SK-N-SH (cell line): Measurements from ENCODE around the gene UTP25. TPM values are rescaled to one million over a fixed set of nuclear protein-coding genes. Genes with fewer than 3 reads are reported as not detected.
A peak's percentile ranks its signal among the peaks of the same experiment; 100 is the strongest.

Experiments
- CTCF ChIA-PET: fragments of 300-600, 350-600 bp; formaldehyde crosslinking; extraction: SDS; loops from one replicate; lab custom pipeline; 2021; lab: Yijun Ruan, JAX
- POLR2A ChIA-PET: fragments of 350-600 bp; sonication (Branson Sonifier 250); formaldehyde crosslinking; extraction: SDS; loops from one replicate; lab custom pipeline; 2020; ENCODE audit warnings: antibody characterized with exemption, inconsistent platforms; lab: Yijun Ruan, JAX
- DNase-seq: peaks from one replicate; pipeline ENCODE4 v3.0.0; 2012
- H2AFZ ChIP-seq: fragments of 200-600 bp; sonication (generic); 2 replicates; pipeline ENCODE4 v1.8.1; 2016; ENCODE audit warnings: antibody characterized with exemption, mild to moderate bottlenecking, low read depth
- H3F3A ChIP-seq: fragments of 200-600 bp; sonication (generic); replicated peaks from 2 replicates; pipeline ENCODE3; 2016; ENCODE audit warnings: antibody characterized with exemption, mild to moderate bottlenecking; ENCODE audit not compliant: insufficient read depth
- H3K27ac ChIP-seq, 2 experiments: fragments of 200-500 bp in 1 of 2; fragments of 200-600 bp in 1 of 2; sonication (Bioruptor generic) in 1 of 2; sonication (generic), shearing (Covaris generic) in 1 of 2; 2 replicates each; pipeline versions ENCODE4 v1.5.1 to v1.6.1; 2014 to 2016; ENCODE audit warnings: low read depth in 2 of 2, inconsistent platforms in 1 of 2, low read length in 1 of 2, mild to moderate bottlenecking in 1 of 2, mixed read lengths in 1 of 2
- H3K27me3 ChIP-seq: fragments of 200-600 bp; sonication (generic), shearing (Covaris generic); 2 replicates; pipeline ENCODE4 v1.6.1; 2016; ENCODE audit warnings: mixed run types; ENCODE audit not compliant: insufficient read depth
- H3K36me3 ChIP-seq, 2 experiments: fragments of 200-500 bp in 1 of 2; fragments of 200-600 bp in 1 of 2; sonication (Bioruptor generic) in 1 of 2; sonication (generic) in 1 of 2; replicated peaks in 1 of 2; 2 replicates each; pipeline versions ENCODE3 to v1.5.1; 2014 to 2016; ENCODE audit warnings: low read length in 1 of 2, mild to moderate bottlenecking in 1 of 2; ENCODE audit not compliant: insufficient read depth in 2 of 2, control insufficient read depth in 1 of 2
- H3K4me1 ChIP-seq, 2 experiments: fragments of 200-500 bp in 1 of 2; fragments of 200-600 bp in 1 of 2; sonication (Bioruptor generic) in 1 of 2; sonication (generic), shearing (Covaris generic) in 1 of 2; 2 replicates each; pipeline versions ENCODE4 v1.5.1 to v1.6.1; 2014 to 2016; ENCODE audit warnings: low read depth in 1 of 2, low read length in 1 of 2, mixed run types in 1 of 2; ENCODE audit not compliant: insufficient read depth in 2 of 2, control insufficient read depth in 1 of 2
- H3K4me2 ChIP-seq: fragments of 200-600 bp; sonication (generic), shearing (Covaris generic); 2 replicates; pipeline ENCODE4 v1.6.1; 2017; ENCODE audit warnings: mixed run types
- H3K4me3 ChIP-seq, 2 experiments: fragments of 200-500 bp in 1 of 2; fragments of 200-600 bp in 1 of 2; sonication (Bioruptor generic) in 1 of 2; sonication (generic), shearing (Covaris generic) in 1 of 2; 2 replicates each; pipeline versions ENCODE4 v1.5.1 to v1.8.1; 2014 to 2016; ENCODE audit warnings: low read depth in 2 of 2, inconsistent platforms in 1 of 2, low read length in 1 of 2, mild to moderate bottlenecking in 1 of 2, mixed read lengths in 1 of 2, moderate library complexity in 1 of 2
- H3K79me2 ChIP-seq: fragments of 200-600 bp; sonication (generic); 2 replicates; pipeline ENCODE4 v1.8.1; 2017; ENCODE audit warnings: mild to moderate bottlenecking; ENCODE audit not compliant: insufficient read depth
- H3K9ac ChIP-seq: fragments of 200-600 bp; sonication (generic); 2 replicates; pipeline ENCODE4 v1.6.1; 2017; ENCODE audit warnings: mixed run types
- H3K9me2 ChIP-seq: fragments of 200-600 bp; sonication (generic); 2 replicates; pipeline ENCODE4 v1.6.1; 2017; ENCODE audit warnings: mixed run types
- H3K9me3 ChIP-seq: fragments of 200-600 bp; sonication (generic); 2 replicates; pipeline ENCODE4 v1.6.1; 2017; ENCODE audit warnings: mixed run types, mild to moderate bottlenecking, moderate library complexity
- H4K20me1 ChIP-seq: fragments of 200-600 bp; sonication (generic); 2 replicates; pipeline ENCODE4 v1.6.1; 2017; ENCODE audit warnings: mild to moderate bottlenecking, mixed run types; ENCODE audit not compliant: insufficient read depth
- EZH2phosphoT487 ChIP-seq: fragments of 200-600 bp; sonication (generic); IDR thresholded peaks from 2 replicates; pipeline ENCODE4 v1.6.1; 2017; ENCODE audit warnings: low read depth, mixed run types, mild to moderate bottlenecking, antibody characterized with exemption, moderate library complexity, borderline replicate concordance
- FOSL2 ChIP-seq: IDR thresholded peaks from 2 replicates; pipeline ENCODE4 v1.4.0; 2012; ENCODE audit warnings: low read depth, mild to moderate bottlenecking, moderate library complexity, borderline replicate concordance
- FOXM1 ChIP-seq: IDR thresholded peaks from 2 replicates; pipeline ENCODE4 v1.4.0; 2012; ENCODE audit warnings: low read depth, mild to moderate bottlenecking
- GABPA ChIP-seq: IDR thresholded peaks from 2 replicates; pipeline ENCODE4 v1.4.0; 2012; ENCODE audit warnings: low read depth, mild to moderate bottlenecking
- GATA2 ChIP-seq: sonication (generic); formaldehyde crosslinking; IDR thresholded peaks from 2 replicates; pipeline ENCODE4 v1.5.0; 2020; ENCODE audit warnings: mild to moderate bottlenecking, missing genetic modification reagents
- JUND ChIP-seq: IDR thresholded peaks from 2 replicates; pipeline ENCODE4 v1.4.0; 2012
- NFIC ChIP-seq: IDR thresholded peaks from 2 replicates; pipeline ENCODE4 v1.4.0; 2012; ENCODE audit warnings: borderline replicate concordance
- RAD21 ChIP-seq: IDR thresholded peaks from 2 replicates; pipeline ENCODE4 v1.6.1; 2012; ENCODE audit warnings: mild to moderate bottlenecking, low read length
- RCOR1 ChIP-seq: fragments of 150-350 bp; IDR thresholded peaks from 2 replicates; pipeline ENCODE4 v1.6.1; 2017; ENCODE audit warnings: antibody characterized with exemption, low read length
- RFX5 ChIP-seq: IDR thresholded peaks from 2 replicates; pipeline ENCODE4 v1.6.1; 2012; ENCODE audit warnings: mild to moderate bottlenecking, improper control_type of control experiment, low read length
- RXRA ChIP-seq: IDR thresholded peaks from 2 replicates; pipeline ENCODE4 v1.4.0; 2012; ENCODE audit warnings: low read depth, mild to moderate bottlenecking, borderline replicate concordance
- TCF12 ChIP-seq: IDR thresholded peaks from 2 replicates; pipeline ENCODE4 v1.4.0; 2012
- WGBS: methylation state at CpG from one replicate; pipeline ENCODE4 v1.1.6; 2017; ENCODE audit warnings: low lambda C conversion rate; 5-methylcytosine and 5-hydroxymethylcytosine counted together
- polyA plus RNA-seq, 3 experiments: library from polyadenylated mRNA; depleted of rRNA; stranded (reverse); fragments of >200 nt; gene quantifications; 2 replicates each; pipeline ENCODE4 v1.2.3, GENCODE V29; 2012
- TF ChIP-seq, protein P1 (sequence below): fragments of 200-600 bp; sonication (generic); IDR thresholded peaks from 2 replicates; pipeline ENCODE4 v1.6.1; 2017; ENCODE audit warnings: antibody characterized with exemption, mild to moderate bottlenecking, moderate library complexity
- TF ChIP-seq, protein P2 (sequence below): IDR thresholded peaks from 2 replicates; pipeline ENCODE4 v1.4.0; 2012; ENCODE audit warnings: low read depth
- TF ChIP-seq, protein P3 (sequence below): fragments of 150-350 bp; IDR thresholded peaks from 2 replicates; pipeline ENCODE4 v1.6.1; 2017; ENCODE audit warnings: antibody characterized with exemption, low read length, low read depth, borderline replicate concordance
- TF ChIP-seq, protein P4 (sequence below): IDR thresholded peaks from 2 replicates; pipeline ENCODE4 v1.6.1; 2012; ENCODE audit warnings: mild to moderate bottlenecking, low read depth, low read length, moderate library complexity
- TF ChIP-seq, protein P5 (sequence below): IDR thresholded peaks from 2 replicates; pipeline ENCODE4 v1.4.0; 2012; ENCODE audit warnings: low read depth, borderline replicate concordance

Gene UTP25
- polyA plus RNA-seq, 1 of the 3 experiments (the other 2 are of a cell fraction), result 6.3 TPM

DNA sequence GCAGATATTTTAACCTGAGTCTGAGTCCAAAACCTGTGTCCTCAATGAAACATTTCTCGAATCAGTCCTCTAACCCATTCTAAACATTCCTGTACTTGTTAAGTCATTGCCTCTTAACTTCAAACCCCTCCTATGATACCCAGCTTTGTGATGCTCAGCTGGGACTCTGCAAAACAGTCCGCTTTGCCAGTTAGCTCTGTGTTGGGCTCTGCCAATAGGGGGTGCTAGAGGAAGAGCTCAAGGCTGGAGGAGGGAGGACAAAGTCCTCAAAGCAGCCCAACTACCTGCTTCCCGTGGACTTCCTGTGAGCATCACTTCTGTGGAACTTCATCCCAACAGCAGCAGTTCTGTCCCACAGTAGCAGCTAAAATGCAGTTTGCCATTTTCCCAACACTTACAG lies 72.2 kb downstream of the UTP25 start:
- H3K27me3 ChIP-seq, result no peaks in the 10 kb centered on the region
- H2AFZ ChIP-seq, result no peak overlapping the region
- H3K4me3 ChIP-seq, result no peak overlapping the region
- no peak overlapping the region for H3K4me2 ChIP-seq
- no peaks in the 10 kb centered on the region for H3K79me2 ChIP-seq
- peak; percentile 39 for DNase-seq
- H3K9ac ChIP-seq, result peak overlapping the region; percentile 22; the same call in 1 of the 2 replicates
- ChIA-PET CTCF (interaction anchor here (0.7 to 1.9 kb wide), 8 partner anchors 13 to 112 kb away, joined by 3 to 5 read pairs (median 3); no protein-coding TSS in a partner anchor), POLR2A (no interaction called here)
- no peaks in the 10 kb centered on the region for H4K20me1 ChIP-seq
- TF ChIP-seq, protein P1, sequence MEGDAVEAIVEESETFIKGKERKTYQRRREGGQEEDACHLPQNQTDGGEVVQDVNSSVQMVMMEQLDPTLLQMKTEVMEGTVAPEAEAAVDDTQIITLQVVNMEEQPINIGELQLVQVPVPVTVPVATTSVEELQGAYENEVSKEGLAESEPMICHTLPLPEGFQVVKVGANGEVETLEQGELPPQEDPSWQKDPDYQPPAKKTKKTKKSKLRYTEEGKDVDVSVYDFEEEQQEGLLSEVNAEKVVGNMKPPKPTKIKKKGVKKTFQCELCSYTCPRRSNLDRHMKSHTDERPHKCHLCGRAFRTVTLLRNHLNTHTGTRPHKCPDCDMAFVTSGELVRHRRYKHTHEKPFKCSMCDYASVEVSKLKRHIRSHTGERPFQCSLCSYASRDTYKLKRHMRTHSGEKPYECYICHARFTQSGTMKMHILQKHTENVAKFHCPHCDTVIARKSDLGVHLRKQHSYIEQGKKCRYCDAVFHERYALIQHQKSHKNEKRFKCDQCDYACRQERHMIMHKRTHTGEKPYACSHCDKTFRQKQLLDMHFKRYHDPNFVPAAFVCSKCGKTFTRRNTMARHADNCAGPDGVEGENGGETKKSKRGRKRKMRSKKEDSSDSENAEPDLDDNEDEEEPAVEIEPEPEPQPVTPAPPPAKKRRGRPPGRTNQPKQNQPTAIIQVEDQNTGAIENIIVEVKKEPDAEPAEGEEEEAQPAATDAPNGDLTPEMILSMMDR, result peak; percentile 60
- TF ChIP-seq TCF12 (no peak), GATA2 (CRISPR knock-in tag) (no peak), RAD21 (peak; percentile 35), RCOR1 (no peak)
- H3F3A ChIP-seq, result peaks cover 31% of the 10 kb centered on the region
- 68% methylated on average over 2 of the region's 3 CpGs for WGBS
- no peaks in the 10 kb centered on the region for H3K9me3 ChIP-seq
- H3K9me2 ChIP-seq, result no peaks in the 10 kb centered on the region
- no peaks in the 10 kb centered on the region for H3K36me3 ChIP-seq
- peak overlapping the region in 1 of 2 experiments; percentile 84; a peak in 2 of 4 replicates for H3K27ac ChIP-seq
- peaks cover 0 to 30% of the 10 kb centered on the region in 2 experiments; a peak in 2 of 4 replicates for H3K4me1 ChIP-seq

DNA sequence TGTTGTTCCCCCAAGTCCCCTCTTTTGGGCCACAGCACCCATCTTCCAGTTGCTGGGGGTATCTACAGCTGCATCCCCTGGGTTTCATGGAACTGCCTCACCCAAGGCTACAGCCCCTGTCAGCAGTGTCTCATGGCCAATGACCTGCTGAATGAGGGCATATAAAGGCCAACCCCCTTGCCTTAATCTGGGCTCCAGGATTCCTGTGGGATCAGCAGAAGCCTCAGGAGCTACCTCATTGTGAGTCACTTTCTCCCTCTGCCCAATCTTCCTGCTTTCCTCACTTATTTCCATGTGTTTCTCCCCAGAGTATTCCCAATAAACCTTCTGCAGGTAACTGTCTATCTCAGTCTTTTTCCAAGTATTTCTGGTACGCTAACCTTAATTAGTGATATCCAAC lies 73.0 kb downstream of the UTP25 start:
- Histone ChIP-seq H3K9me3 (no peaks in the 10 kb centered on the region), H3K4me2 (no peak overlapping the region), H2AFZ (no peak overlapping the region), H3K79me2 (no peaks in the 10 kb centered on the region), H3K4me3 (no peak overlapping the region), H3F3A (peaks cover 24% of the 10 kb centered on the region), H3K4me1 (peaks cover 0 to 24% of the 10 kb centered on the region in 2 experiments; a peak in 1 of 4 replicates), H3K9me2 (no peaks in the 10 kb centered on the region), H3K36me3 (no peaks in the 10 kb centered on the region), H3K27me3 (no peaks in the 10 kb centered on the region), H3K9ac (peak overlapping the region; percentile 42; the same call in 1 of the 2 replicates), H3K27ac (peak overlapping the region in 1 of 2 experiments; percentile 84; a peak in 2 of 4 replicates), H4K20me1 (no peaks in the 10 kb centered on the region)
- WGBS, result 96% methylated on average over 1 of the region's 1 CpG
- ChIA-PET POLR2A (no interaction called here), CTCF (interaction anchor here (0.8 to 1.9 kb wide), 4 partner anchors 35 to 111 kb away, joined by 3 to 5 read pairs (median 4); no protein-coding TSS in a partner anchor)
- DNase-seq, result peak; percentile 10
- no peak for TF ChIP-seq RFX5
- no peak for TF ChIP-seq EZH2phosphoT487
- TF ChIP-seq, protein P2, sequence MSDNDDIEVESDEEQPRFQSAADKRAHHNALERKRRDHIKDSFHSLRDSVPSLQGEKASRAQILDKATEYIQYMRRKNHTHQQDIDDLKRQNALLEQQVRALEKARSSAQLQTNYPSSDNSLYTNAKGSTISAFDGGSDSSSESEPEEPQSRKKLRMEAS, result 0 out of 2 replicates have a peak, but pooled peaks have one; percentile 39
- no peak for TF ChIP-seq FOXM1
- peak; percentile 77 for TF ChIP-seq FOSL2
- TF ChIP-seq NFIC, result 0 out of 2 replicates have a peak, but pooled peaks have one; percentile 27
- no peak for TF ChIP-seq GABPA
- TF ChIP-seq, protein P1, result no peak
- peak; percentile 66; the same call in 1 of the 2 replicates for TF ChIP-seq TCF12
- TF ChIP-seq, protein P3, sequence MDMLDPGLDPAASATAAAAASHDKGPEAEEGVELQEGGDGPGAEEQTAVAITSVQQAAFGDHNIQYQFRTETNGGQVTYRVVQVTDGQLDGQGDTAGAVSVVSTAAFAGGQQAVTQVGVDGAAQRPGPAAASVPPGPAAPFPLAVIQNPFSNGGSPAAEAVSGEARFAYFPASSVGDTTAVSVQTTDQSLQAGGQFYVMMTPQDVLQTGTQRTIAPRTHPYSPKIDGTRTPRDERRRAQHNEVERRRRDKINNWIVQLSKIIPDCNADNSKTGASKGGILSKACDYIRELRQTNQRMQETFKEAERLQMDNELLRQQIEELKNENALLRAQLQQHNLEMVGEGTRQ, result no peak
- TF ChIP-seq JUND, result peak; percentile 62
- TF ChIP-seq, protein P4, sequence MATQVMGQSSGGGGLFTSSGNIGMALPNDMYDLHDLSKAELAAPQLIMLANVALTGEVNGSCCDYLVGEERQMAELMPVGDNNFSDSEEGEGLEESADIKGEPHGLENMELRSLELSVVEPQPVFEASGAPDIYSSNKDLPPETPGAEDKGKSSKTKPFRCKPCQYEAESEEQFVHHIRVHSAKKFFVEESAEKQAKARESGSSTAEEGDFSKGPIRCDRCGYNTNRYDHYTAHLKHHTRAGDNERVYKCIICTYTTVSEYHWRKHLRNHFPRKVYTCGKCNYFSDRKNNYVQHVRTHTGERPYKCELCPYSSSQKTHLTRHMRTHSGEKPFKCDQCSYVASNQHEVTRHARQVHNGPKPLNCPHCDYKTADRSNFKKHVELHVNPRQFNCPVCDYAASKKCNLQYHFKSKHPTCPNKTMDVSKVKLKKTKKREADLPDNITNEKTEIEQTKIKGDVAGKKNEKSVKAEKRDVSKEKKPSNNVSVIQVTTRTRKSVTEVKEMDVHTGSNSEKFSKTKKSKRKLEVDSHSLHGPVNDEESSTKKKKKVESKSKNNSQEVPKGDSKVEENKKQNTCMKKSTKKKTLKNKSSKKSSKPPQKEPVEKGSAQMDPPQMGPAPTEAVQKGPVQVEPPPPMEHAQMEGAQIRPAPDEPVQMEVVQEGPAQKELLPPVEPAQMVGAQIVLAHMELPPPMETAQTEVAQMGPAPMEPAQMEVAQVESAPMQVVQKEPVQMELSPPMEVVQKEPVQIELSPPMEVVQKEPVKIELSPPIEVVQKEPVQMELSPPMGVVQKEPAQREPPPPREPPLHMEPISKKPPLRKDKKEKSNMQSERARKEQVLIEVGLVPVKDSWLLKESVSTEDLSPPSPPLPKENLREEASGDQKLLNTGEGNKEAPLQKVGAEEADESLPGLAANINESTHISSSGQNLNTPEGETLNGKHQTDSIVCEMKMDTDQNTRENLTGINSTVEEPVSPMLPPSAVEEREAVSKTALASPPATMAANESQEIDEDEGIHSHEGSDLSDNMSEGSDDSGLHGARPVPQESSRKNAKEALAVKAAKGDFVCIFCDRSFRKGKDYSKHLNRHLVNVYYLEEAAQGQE, result 0 out of 2 replicates have a peak, but pooled peaks have one; percentile 33
- peak; percentile 75 for TF ChIP-seq RXRA
- TF ChIP-seq, protein P5, sequence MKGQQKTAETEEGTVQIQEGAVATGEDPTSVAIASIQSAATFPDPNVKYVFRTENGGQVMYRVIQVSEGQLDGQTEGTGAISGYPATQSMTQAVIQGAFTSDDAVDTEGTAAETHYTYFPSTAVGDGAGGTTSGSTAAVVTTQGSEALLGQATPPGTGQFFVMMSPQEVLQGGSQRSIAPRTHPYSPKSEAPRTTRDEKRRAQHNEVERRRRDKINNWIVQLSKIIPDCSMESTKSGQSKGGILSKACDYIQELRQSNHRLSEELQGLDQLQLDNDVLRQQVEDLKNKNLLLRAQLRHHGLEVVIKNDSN, result no peak
